HG03378 (cell line): ENCODE results near the gene GAS2L2.
"Not testable (repeated sequence)": the region's sequence is repeated elsewhere in the genome, so short reads cannot be mapped to it uniquely, and the experiment has no call there.

Source experiments
- ATAC-seq: cut with Tn5 transposase; IDR thresholded peaks from one replicate; pipeline ENCODE4 v1.9.1; 2021; ENCODE audit warnings: mild to moderate bottlenecking, moderate library complexity; ENCODE audit not compliant: unreplicated experiment

GAS2L2 gene

DNA sequence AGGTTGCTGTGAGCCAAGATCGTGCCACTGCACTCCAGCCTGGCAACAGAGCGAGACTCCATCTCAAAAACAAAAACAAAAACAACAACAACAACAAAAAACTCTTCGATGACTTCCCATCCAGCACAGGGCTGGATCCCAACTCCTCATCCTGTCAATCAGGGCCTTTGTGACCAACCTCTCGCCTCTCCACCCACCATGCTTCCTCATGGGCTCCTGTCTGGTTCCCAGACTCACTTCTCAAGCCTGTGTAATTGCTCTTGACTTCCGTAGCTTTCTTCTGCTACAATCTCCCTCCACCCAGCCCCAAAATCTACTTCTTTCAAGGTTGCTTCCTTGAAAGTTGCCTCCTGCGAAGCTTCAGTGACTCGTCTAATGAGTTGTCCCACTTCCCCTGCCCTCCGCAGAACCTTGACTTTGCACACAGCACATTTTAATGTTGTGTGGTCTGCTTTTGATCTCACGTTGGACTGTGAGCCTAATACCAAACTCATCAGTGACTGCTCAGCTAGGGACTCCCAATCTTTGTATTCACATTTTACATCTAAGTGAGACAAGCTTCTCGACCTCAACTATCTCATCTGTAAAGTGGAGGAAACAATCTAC, 22.5 kb downstream of the GAS2L2 start:
- no peak for ATAC-seq

DNA sequence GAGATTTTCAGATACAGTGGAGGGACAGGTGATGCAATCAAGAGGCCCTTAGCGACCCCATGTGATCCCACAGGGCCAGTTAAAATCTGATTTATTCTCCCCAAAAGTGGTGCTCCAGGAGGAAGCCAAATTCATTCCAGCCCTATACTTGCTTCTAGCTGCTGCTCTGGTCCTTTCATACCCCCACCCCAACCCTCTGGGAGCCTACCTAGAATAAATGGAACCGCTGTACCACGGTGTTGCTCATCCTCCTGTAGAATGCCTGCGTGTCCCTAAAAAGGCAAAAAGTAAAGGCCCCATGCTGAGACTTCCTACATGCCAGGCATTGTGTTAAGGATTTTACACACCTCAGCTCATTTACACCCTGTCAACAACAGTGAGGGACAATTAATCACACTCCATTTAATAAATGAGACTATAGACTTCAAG, 23.6 kb downstream of the GAS2L2 start:
- no peak for ATAC-seq

DNA sequence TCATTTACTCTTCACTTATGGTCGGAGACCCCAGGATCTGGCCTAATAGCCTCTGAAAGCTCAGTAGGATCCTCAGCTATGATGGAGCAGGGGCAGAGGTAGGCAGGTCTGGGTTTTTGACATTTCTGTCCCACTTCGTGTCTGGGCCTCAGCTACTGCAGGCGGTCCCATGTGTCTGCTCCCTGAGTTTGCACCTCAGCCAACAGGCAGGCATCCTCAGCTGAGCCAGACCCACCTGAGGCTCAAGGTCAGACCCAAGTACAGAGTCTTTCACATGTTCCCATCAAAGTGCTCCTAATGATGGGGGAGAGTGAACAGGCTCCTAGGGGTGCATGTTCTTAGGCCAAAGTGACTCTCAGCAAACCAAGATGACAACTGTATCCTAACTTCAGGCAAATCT, 24.5 kb downstream of the GAS2L2 start:
- ATAC-seq, result no peak

DNA sequence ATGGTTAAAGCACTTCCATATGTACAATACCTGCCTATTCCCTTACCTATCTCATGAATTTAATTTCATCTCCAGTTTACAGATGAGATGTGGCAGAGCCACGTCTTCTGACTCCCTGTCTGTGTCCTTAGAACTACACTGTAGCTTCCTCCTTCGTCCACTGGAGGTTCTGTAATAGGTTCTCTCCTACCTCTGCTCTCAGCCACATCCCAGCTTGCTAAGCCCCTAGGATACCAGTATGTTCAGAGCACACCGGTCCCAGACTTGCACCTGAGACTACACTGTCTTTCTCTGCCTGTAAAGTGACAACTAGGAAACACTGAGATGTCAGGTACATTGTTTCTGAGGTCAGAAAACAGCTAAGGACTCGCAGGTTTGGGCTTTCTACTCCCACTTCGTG, 25.4 kb downstream of the GAS2L2 start:
- no peak for ATAC-seq

DNA sequence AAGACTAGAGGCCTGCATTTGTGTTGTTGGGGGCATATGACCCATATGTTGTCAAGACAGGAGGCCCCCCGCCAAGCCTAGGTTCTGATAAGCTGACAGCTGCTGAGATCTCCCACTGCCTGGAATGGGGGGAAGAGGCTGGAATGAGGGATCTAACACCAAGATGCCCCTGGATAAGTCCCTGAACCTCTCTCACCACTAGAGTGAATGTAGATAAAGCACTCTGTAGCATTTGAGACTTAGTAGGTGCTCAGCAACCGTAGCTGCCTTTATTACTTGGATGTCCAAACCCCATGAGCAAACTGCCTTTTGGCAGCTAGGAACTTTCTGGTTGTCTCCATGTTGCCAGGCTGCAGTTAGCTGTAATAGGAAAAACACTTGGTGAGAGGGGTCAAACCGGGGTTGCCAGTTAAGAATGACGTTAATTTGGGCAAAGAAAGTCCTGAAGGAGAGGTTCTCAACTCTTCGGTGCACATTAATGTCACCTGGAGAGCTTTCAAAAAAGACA, 26.0 kb downstream of the GAS2L2 start:
- no peak for ATAC-seq

DNA sequence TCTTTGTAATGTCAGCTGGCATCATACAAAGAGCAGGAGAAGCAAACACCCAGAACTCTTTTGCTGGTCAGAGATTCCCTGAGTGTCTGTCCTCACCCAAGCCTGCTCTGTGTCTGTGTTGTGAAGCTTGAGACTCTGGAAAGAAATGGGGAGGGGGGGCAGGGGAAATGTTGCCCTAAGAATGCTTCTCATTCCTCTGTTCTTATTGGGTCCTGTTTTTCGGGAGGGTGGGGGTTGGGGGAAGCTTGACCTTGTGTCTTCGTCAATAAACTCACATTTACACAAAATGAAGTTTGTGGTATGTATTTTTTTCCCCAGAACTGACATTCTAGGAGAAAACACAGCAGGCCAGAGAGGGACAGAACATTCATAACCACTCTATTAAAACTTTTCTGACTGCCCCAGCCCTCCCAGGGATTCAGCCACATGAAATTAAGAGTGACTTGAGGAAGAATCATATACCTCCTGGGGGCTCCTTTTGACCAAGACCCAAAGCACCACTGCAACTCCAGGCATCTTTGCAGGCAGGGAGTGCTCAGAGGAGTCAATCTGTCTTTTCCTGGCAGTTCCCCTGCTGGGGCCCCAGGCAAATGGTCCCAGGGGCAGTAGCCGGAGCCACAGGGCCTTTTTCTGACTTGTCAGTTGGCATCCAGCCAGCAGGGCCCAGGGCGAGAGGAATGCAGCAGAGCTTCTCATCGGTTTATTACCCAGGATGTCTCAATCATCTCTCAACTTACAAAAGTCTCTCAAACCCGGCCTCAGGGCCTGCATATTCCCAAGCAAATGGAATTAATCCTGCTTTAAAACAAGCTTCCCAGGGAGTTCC, 26.7 kb downstream of the GAS2L2 start:
- ATAC-seq, result no peak

DNA sequence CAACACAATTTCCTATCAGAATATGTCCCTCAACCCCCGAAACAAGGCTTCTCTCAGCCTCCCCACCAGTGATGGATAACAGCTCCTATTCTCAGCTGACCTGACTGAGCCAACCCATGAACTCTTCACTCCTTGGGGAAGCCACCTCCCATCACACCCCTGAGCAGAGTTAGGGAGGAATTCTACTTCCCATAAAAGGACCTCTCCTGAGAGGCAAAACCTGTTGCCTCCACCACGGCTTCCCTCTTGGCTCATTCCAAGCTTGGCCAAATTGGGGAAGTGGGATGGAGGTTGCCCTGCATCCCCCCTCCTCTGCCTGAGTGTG, 27.3 kb downstream of the GAS2L2 start:
- ATAC-seq, result no peak

DNA sequence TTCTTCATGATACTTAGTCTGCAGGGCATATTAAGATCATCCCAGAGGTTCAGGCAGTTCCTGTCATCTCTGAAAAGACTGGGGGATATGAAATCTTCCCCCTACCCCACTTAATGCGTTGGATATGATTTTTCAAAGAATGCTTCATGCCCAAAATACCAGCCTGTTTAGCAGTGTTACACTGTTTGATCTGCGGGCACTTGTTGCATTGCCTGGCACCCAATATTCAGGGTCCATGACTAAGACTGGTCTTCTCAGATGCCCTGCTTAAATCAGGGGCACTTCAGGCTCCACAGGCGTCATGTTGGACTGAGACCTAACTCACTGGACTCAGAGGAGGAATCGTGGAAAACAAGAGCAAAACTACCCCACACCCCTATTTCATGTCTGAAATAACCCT, 28.0 kb downstream of the GAS2L2 start:
- no peak for ATAC-seq

DNA sequence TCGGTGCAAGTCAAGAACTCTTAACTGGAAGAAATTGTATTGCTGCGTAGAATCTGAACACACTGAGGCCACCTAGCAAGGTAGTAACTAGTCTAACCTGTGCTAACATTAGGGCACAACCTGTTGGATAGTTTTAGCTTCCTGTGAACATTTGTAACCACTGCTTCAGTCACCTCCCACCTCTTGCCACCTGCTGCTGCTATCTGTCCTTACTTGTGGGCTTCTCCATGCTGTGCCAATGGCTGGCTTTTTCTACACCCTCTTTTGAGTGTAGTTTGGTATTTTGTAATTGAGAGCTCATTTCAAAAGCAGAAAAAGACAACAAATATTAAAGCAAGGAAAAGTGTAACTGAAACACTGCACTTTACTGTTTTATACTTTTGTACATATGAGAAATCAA, 29.3 kb downstream of the GAS2L2 start:
- ATAC-seq, result no peak

DNA sequence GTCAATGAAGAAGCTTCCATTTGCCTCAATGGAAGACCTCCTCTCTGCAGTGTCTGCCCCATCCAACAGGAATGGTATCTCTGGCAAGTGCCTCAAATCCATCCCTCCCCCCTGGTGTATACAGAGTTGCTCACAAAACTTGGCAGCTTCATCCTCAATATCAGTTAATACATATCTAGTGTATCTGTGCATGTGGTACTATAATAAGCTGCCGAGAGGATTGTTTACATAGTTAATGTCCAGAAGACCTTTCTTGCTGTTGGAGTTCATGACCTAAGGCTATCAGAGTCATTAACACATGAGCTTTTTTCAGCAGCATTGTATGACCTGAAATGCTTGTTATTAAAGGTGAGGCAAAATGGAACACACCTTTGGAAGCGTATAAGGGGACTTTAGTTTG, 35.6 kb downstream of the GAS2L2 start:
- ATAC-seq, result no peak

DNA sequence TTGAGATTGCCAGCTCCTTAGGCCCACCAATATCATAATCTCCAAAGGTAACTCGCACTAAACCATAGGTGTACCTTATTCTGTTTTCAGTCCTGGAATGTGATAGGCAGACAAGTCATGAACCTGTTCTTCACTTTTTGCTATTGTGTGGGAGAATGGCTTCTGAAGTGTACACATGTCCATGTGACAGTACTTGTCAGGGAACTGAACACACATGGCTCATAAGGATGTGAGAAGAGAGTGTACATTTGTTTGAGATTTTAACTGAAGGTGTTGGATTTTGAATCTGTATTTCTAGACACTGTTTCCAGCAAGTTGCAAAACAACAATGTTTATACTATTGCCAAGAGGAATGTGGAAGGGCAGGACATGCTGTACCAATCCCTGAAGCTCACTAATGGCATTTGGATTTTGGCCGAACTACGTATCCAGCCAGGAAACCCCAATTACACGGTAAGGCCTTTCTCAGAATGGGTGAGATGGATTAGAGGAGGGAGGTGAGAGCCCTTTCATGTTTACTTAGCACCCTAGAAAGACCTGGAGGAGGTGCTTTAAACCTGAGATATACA, 36.1 kb downstream of the GAS2L2 start:
- no peak for ATAC-seq

DNA sequence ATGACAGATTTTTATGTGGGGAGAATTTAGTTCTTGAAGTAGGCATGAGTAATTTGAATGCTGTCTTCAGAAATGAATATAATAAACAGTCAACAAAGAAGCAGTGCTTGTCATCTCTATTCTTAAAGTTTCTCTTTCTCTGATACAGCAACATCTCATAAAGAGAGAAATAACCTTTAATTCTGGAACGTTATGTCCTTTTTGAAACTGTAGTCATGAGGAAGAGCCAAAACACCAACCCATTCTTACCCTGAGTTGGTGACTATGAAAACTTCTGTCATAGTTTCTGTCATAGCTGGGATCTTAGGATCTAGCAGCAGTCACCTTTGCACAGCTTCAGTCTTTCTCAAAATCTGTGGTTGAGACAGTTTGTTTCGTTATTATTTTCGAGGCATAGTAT, 36.9 kb downstream of the GAS2L2 start:
- ATAC-seq, result no peak

DNA sequence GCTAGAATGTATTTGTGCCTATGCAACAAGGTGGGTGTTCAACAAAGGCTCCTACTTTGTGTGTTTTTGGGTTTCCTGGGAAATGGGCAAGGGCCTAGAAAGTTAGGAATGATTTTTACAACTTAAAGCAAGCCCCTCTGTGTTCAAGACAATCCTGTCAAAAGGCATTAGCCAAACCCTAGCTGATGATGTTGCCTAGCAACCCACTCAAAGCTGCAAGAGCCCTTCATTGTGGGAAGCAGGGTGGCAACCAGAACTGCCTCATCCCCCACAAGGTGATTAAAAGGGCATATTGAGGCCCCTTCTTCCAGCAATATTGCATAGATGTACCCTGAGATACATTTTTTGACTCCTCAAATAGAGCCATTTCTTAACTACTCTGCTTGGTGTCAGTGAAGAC, 37.6 kb downstream of the GAS2L2 start:
- ATAC-seq, result no peak

DNA sequence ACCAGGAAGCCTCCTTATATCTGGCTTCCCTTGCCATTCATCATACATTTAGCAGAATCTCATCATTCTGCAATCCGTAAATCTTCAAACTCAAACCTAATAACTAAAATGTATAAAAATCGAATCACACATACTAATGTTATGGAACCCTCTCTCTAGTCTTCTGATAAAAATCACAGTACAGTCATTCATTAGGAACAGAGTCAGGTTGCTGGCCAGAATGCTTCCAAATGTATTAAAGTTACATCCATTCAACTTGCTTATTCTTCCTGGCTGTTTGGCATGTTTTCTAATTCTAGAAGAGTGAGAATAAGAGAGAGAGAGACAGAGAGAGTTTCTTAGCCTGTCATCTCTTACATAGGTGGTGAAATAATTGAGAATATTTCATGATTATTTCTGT, 38.1 kb downstream of the GAS2L2 start:
- no peak for ATAC-seq

DNA sequence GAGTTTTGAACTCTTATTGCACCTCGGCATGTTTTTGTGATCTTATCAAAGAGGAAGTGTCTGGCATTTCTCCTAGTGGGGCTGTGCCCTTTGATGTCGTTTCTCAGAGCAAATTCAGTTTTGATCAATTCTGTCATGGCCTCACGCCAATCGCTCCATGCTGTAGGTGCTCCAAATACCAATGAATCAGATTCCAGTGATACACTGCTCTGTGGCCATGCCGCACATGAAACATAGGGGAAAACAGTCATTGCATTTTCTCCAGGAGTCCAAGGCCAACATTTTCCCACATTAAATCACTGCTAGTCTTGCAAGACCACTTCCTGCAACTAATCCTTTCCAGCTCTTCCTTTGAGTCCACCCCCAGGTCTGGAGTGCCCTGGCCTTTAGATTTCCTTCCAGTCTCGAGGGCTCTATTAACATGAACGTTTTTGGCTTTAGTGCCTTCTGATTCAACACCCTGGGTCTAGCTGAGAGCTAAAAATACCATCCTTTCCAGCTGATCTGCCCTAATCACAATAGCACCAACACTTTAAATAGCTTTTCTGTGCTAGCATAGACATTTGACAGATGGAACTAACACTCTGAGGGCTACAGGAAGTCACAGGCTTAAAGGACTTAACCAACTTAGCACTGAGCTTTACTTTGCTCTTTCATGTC, 39.8 kb downstream of the GAS2L2 start:
- no peak for ATAC-seq

DNA sequence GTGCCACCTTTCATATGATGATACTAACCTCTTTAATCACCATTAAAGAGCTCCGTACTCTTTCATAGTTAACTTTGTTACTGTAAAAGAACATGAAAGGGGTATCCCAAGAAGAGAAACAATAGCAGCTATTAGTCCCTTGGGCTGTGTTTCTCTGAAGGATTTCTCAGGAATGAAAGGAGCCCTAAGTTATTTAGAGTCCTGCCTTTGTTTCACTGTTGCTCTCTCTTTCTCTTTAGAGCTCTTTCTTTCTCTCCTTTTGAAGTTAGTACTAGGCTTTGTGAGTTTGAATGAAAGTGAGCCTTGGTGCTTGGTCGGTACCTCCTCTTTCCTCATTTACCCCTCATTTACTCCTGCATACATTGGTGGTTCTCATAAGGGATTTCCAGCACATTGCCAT, 42.1 kb downstream of the GAS2L2 start:
- no peak for ATAC-seq

DNA sequence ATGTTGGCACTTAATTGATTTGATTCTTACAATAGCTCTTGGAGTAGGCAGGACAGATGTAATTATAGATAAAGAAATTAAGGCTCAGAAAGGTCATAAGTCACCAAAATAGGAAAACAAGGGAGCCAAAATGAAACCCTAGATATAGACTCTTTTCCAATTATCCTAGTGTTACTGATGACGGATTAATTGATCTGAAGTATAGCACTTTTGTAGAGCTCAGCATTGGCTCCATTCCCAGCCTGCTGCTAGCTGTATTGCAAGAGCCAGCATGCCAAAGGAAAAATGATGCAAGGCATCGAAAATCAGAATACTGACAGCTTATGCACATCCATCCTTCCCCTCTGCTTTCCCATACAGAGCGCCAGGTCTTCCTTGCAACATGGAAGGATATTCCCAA, 43.2 kb downstream of the GAS2L2 start:
- ATAC-seq, result no peak

DNA sequence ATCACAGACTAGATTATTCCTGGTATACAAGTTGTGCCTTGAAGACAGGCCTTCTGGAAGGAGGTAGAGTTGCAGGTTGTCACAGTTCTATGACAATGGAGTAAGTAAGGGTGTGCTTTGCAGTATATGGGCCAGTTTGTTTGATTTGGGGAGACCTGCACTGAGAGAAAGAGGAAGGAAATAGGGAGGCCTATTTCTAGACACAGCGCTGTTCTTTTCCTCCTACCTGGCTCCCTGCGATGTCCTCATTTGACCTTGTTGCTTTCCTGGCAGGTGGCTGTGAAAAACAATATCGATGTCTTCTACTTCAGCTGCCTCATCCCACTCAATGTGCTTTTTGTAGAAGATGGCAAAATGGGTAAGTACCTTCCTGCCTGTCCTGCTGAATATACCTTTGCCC, 44.1 kb downstream of the GAS2L2 start:
- ATAC-seq, result no peak

DNA sequence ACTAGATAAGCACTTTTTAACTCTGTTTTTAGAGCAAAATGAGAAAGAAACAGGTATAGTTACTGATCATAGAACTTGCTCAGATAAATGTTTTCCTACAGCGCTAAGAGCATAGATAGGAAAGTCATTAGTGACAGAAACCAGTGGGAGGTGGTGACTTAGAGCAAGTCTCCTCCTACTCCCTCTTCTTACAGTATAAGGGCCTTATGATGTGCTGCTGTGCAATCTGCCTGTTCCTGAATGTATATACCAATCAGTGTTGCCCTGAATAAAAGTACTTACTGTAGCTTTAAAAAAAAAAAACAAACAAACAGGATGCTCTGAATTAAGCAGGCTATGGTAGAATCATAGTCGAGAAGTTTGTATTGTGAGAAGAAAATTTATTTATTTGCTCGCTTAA, 44.9 kb downstream of the GAS2L2 start:
- no peak for ATAC-seq

DNA sequence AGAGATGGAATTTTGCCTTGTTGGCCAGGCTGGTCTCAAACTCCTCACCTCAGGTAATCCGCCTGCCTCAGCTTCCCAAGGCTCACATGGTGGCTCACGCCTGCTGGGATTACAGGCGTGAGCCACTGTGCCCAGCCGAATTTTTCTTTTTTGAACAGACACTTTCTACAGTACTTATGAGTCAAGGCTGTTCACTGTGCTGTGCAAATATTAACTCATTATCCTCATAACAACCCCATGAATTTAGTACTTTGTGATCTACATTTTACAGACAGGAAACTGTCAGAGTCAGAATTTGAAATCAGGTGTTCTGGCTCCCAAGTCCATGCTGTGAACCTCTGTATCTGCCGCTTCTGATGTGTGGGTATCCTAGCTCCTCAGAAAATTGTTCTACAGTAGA, 47.3 kb downstream of the GAS2L2 start:
- no peak for ATAC-seq

DNA sequence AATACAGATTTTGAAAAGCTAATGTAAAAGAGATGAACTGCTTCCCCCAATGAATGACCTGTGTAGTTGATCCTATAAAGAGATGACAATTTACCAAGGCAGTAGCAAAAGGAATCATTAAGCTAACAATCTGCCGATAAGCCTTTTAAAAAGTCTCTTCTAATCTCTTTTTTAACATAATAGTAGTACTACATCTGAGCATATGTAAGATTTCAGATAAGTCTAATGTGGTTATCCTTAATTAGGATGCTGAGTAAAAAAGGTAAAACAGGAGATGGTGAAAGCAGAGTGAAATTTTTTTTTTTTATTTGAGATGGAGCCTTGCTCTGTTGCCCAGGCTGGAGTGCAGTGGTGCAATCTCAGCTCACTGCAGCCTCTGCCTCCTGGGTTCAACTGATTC, 47.8 kb downstream of the GAS2L2 start:
- no peak for ATAC-seq

DNA sequence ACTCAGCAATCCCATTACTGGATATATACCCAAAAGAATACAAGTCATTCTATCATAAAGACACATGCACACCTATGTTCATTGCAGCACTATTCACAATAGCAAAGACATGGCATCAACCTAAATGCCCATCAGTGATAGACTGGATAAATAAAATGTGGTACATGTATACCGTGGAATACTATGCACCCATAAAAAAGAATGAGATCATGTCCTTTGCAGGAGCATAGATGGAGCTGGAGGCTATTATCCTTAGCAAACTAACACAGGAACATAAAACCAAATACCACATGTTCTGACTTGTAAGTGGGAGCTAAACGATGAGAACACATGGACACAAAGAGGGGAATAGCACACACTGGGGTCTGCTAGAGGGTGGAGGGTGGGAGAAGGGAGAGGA, 49.7 kb downstream of the GAS2L2 start:
- ATAC-seq, result not testable (repeated sequence)
